HEK293 (cell line): ENCODE results near the gene THAP3.

Experiments used
- CTCF ChIA-PET: fragments of 350-600 bp; formaldehyde crosslinking; extraction: SDS; loops from one replicate; lab custom pipeline; 2021; ENCODE audit warnings: antibody characterized with exemption; lab: Yijun Ruan, JAX
- POLR2A ChIA-PET: fragments of 300-600 bp; formaldehyde crosslinking; extraction: SDS; loops from one replicate; lab custom pipeline; 2020; ENCODE audit warnings: antibody characterized with exemption, inconsistent platforms; lab: Yijun Ruan, JAX
- H3K27ac ChIP-seq: fragments of 200-500 bp; sonication (Bioruptor generic); 2 replicates; pipeline ENCODE4 v1.5.1; 2014; ENCODE audit warnings: low read depth, low read length, control low read depth, inconsistent platforms; ENCODE audit errors: extremely low read depth
- H3K36me3 ChIP-seq, 2 experiments: fragments of 200-500 bp in 1 of 2; sonication (Bioruptor generic) in 1 of 2; 1 replicate in 1 of 2; 2 replicates in 1 of 2; pipeline ENCODE4 v1.5.1; 2014 to 2017; ENCODE audit warnings: inconsistent platforms in 2 of 2, low read length in 2 of 2; ENCODE audit not compliant: control insufficient read depth in 2 of 2, insufficient read depth in 1 of 2
- H3K4me1 ChIP-seq: fragments of 200-500 bp; sonication (Bioruptor generic); 2 replicates; pipeline ENCODE4 v1.5.1; 2014; ENCODE audit warnings: mild to moderate bottlenecking, low read length, inconsistent platforms; ENCODE audit not compliant: control insufficient read depth, insufficient read depth
- H3K4me3 ChIP-seq: 2 replicates; pipeline ENCODE4 v1.5.1; 2011; ENCODE audit warnings: low read depth, mild to moderate bottlenecking, control low read depth, low read length, moderate library complexity
- H3K9me3 ChIP-seq: fragments of 200-500 bp; sonication (Bioruptor generic); 2 replicates; pipeline ENCODE4 v1.5.1; 2014; ENCODE audit warnings: low read depth, low read length, inconsistent platforms; ENCODE audit not compliant: control insufficient read depth, insufficient read depth
- HOXC10 ChIP-seq: sonication (generic); formaldehyde crosslinking; IDR thresholded peaks from 2 replicates; pipeline ENCODE4 v1.8.1; 2023; ENCODE audit warnings: mild to moderate bottlenecking, missing genetic modification reagents
- KLF1 ChIP-seq: fragments of 450-650 bp; formaldehyde crosslinking; IDR thresholded peaks from 2 replicates; pipeline ENCODE4 v1.5.1; 2016; ENCODE audit warnings: missing biosample characterization, missing genetic modification characterization
- KLF16 ChIP-seq: fragments of 450-650 bp; formaldehyde crosslinking; IDR thresholded peaks from 2 replicates; pipeline ENCODE4 v1.5.1; 2017; ENCODE audit warnings: missing biosample characterization, missing genetic modification characterization
- PBX3 ChIP-seq: sonication (generic); formaldehyde crosslinking; IDR thresholded peaks from 2 replicates; pipeline ENCODE4 v1.8.1; 2022; ENCODE audit warnings: mild to moderate bottlenecking, moderate library complexity, missing genetic modification reagents
- SP7 ChIP-seq: fragments of 450-650 bp; formaldehyde crosslinking; IDR thresholded peaks from 2 replicates; pipeline ENCODE4 v1.5.1; 2016; ENCODE audit warnings: missing biosample characterization, missing genetic modification characterization
- TRIM28 ChIP-seq: IDR thresholded peaks from 2 replicates; pipeline ENCODE4 v1.6.1; 2011; ENCODE audit warnings: low read length, control low read depth, borderline replicate concordance
- ZBTB26 ChIP-seq: fragments of 450-650 bp; formaldehyde crosslinking; optimal IDR thresholded peaks from 2 replicates; pipeline ENCODE3; 2016; ENCODE audit warnings: missing biosample characterization, mild to moderate bottlenecking, missing genetic modification characterization
- ZIC2 ChIP-seq: fragments of 450-650 bp; formaldehyde crosslinking; IDR thresholded peaks from 2 replicates; pipeline ENCODE4 v1.5.1; 2016; ENCODE audit warnings: missing biosample characterization, missing genetic modification characterization
- ZNF112 ChIP-seq: fragments of 450-650 bp; formaldehyde crosslinking; IDR thresholded peaks from 2 replicates; pipeline ENCODE4 v1.5.0; 2017; ENCODE audit warnings: missing biosample characterization, missing genetic modification characterization
- ZNF146 ChIP-seq: fragments of 450-650 bp; formaldehyde crosslinking; IDR thresholded peaks from 2 replicates; pipeline ENCODE4 v1.5.1; 2016; ENCODE audit warnings: missing biosample characterization, missing genetic modification characterization
- ZNF184 ChIP-seq: fragments of 450-650 bp; IDR thresholded peaks from 2 replicates; pipeline ENCODE4 v1.5.1; 2018; ENCODE audit warnings: missing biosample characterization, mild to moderate bottlenecking, missing genetic modification characterization
- ZNF513 ChIP-seq: fragments of 450-650 bp; IDR thresholded peaks from 2 replicates; pipeline ENCODE4 v1.5.1; 2018; ENCODE audit warnings: missing biosample characterization, missing genetic modification characterization
- ZNF560 ChIP-seq: fragments of 450-650 bp; formaldehyde crosslinking; IDR thresholded peaks from 2 replicates; pipeline ENCODE4 v1.5.1; 2017; ENCODE audit warnings: missing biosample characterization, missing genetic modification characterization, borderline replicate concordance
- ZNF600 ChIP-seq: fragments of 450-650 bp; formaldehyde crosslinking; IDR thresholded peaks from 2 replicates; pipeline ENCODE4 v1.5.1; 2016; ENCODE audit warnings: missing biosample characterization, missing genetic modification characterization
- ZNF654 ChIP-seq: fragments of 450-650 bp; formaldehyde crosslinking; IDR thresholded peaks from 2 replicates; pipeline ENCODE4 v1.5.1; 2016; ENCODE audit warnings: low read depth, missing biosample characterization, missing genetic modification characterization
- TF ChIP-seq, protein P1 (sequence below): fragments of 450-650 bp; formaldehyde crosslinking; IDR thresholded peaks from 2 replicates; pipeline ENCODE4 v1.5.1; 2016; ENCODE audit warnings: missing biosample characterization, missing genetic modification characterization
- TF ChIP-seq, protein P2 (sequence below): fragments of 450-650 bp; formaldehyde crosslinking; IDR thresholded peaks from 2 replicates; pipeline ENCODE4 v1.5.0; 2017; ENCODE audit warnings: missing biosample characterization, missing genetic modification characterization, borderline replicate concordance
- TF ChIP-seq, protein P3 (sequence below): fragments of 450-650 bp; IDR thresholded peaks from 2 replicates; pipeline ENCODE4 v1.5.1; 2018; ENCODE audit warnings: missing biosample characterization, mild to moderate bottlenecking, missing genetic modification characterization

The THAP3 gene

GRCh38 chr1:6672558-6672957 is 47.9 kb downstream of the THAP3 start (continued):
- TF ChIP-seq ZBTB26 (tag by site-specific recombination) (no peak), ZNF600 (no peak), ZNF112 (tag by site-specific recombination) (no peak)

- POLR2A ChIA-PET = interaction anchor here (0.5 to 0.7 kb wide), 3 partner anchors 9 to 41 kb away, joined by 3 to 4 read pairs (median 3); no protein-coding TSS in a partner anchor
- H3K27ac ChIP-seq = no peak overlapping the region
- H3K4me1 ChIP-seq = no peaks in the 10 kb centered on the region
- no peaks in the 10 kb centered on the region for H3K9me3 ChIP-seq
- CTCF ChIA-PET = no interaction called here
- H3K36me3 ChIP-seq = peaks cover 26 to 59% of the 10 kb centered on the region in 2 experiments; a peak in 2 of 3 replicates
- TF ChIP-seq KLF16 (tag by site-specific recombination) (no peak), KLF1 (tag by site-specific recombination) (no peak), ZNF184 (tag by site-specific recombination) (no peak), SP7 (tag by site-specific recombination) (no peak), TRIM28 (no peak), ZNF560 (no peak), PBX3 (no peak), HOXC10 (CRISPR knock-in tag) (no peak), ZIC2 (no peak), ZNF513 (no peak)
- TF ChIP-seq, protein P1, sequence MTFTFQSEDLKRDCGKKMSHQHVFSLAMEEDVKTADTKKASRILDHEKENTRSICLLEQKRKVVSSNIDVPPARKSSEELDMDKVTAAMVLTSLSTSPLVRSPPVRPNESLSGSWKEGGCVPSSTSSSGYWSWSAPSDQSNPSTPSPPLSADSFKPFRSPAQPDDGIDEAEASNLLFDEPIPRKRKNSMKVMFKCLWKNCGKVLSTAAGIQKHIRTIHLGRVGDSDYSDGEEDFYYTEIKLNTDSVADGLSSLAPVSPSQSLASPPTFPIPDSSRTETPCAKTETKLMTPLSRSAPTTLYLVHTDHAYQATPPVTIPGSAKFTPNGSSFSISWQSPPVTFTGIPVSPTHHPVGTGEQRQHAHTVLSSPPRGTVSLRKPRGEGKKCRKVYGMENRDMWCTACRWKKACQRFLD (tag by site-specific recombination) = no peak
- TF ChIP-seq, protein P2, sequence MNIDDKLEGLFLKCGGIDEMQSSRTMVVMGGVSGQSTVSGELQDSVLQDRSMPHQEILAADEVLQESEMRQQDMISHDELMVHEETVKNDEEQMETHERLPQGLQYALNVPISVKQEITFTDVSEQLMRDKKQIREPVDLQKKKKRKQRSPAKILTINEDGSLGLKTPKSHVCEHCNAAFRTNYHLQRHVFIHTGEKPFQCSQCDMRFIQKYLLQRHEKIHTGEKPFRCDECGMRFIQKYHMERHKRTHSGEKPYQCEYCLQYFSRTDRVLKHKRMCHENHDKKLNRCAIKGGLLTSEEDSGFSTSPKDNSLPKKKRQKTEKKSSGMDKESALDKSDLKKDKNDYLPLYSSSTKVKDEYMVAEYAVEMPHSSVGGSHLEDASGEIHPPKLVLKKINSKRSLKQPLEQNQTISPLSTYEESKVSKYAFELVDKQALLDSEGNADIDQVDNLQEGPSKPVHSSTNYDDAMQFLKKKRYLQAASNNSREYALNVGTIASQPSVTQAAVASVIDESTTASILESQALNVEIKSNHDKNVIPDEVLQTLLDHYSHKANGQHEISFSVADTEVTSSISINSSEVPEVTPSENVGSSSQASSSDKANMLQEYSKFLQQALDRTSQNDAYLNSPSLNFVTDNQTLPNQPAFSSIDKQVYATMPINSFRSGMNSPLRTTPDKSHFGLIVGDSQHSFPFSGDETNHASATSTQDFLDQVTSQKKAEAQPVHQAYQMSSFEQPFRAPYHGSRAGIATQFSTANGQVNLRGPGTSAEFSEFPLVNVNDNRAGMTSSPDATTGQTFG (tag by site-specific recombination) = no peak
- no peak overlapping the region for H3K4me3 ChIP-seq
Measured at GRCh38 chr1:6673816-6674398, 49.2 kb downstream of the THAP3 start.

GRCh38 chr1:6674771-6675170 is 50.1 kb downstream of the THAP3 start:
- Histone ChIP-seq H3K36me3 (peaks cover 27 to 67% of the 10 kb centered on the region in 2 experiments; a peak in 2 of 3 replicates), H3K9me3 (no peaks in the 10 kb centered on the region), H3K4me1 (no peaks in the 10 kb centered on the region), H3K27ac (no peak overlapping the region), H3K4me3 (no peak overlapping the region)
- TF ChIP-seq ZNF146 (tag by site-specific recombination) (no peak), ZNF654 (tag by site-specific recombination) (no peak), ZIC2 (no peak)
- TF ChIP-seq, protein P3, sequence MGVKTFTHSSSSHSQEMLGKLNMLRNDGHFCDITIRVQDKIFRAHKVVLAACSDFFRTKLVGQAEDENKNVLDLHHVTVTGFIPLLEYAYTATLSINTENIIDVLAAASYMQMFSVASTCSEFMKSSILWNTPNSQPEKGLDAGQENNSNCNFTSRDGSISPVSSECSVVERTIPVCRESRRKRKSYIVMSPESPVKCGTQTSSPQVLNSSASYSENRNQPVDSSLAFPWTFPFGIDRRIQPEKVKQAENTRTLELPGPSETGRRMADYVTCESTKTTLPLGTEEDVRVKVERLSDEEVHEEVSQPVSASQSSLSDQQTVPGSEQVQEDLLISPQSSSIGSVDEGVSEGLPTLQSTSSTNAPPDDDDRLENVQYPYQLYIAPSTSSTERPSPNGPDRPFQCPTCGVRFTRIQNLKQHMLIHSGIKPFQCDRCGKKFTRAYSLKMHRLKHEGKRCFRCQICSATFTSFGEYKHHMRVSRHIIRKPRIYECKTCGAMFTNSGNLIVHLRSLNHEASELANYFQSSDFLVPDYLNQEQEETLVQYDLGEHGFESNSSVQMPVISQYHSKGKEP (tag by site-specific recombination) = no peak
- ChIA-PET CTCF (no interaction called here), POLR2A (no interaction called here)
